ENCODE data around the gene AURKB.
"Not testable (repeated sequence)": the region's sequence is repeated elsewhere in the genome, so short reads cannot be mapped to it uniquely, and the experiment has no call there.

The AURKB gene

DNA sequence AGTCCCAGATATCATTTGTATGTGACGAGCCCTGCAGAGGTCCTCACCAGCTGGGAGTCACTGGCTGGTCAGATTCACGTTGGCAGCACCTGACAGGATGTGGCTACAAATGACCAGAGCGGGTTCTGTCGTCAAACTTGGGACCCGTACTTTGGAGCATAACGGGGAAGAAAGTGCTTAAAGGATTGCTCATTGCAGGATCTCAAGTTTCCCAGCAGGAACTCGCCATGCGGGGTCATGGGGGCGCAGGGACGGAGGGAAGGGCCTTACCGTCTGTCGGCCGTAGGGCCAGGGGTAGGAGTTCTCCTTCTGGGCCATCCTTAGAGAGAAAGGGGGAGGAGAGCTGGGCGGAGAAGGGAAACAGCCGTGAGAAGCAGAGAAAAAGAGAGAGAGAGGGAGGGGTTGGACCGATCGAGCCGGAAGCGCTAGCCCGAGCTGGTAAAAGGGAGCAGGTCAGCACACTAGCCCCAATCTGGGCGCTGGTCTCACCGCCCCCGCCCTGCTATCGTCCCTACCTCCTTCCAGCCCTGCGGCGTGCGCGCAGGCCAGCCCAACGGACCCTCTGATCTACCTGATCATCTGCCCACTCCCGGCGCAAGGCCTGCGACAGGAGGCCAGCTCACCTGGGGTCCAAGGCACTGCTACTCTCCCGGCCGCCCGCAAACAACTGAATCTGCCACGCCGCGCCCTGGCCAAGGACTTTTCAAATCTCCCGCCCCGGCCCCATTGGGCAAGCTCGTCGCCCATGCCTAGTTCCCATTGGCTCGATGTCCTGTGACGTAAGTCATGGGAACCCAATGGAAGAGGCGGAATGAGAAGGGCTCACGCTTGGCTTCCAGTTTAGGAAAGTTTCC is at the start of gene AURKB:
Gene AURKB, minus strand, starts transcription at position 669 of the 854 bp plus-strand sequence. Its CDS starts 351 bp downstream, at position 318.
- DNase-seq = peak; percentile 97

DNA sequence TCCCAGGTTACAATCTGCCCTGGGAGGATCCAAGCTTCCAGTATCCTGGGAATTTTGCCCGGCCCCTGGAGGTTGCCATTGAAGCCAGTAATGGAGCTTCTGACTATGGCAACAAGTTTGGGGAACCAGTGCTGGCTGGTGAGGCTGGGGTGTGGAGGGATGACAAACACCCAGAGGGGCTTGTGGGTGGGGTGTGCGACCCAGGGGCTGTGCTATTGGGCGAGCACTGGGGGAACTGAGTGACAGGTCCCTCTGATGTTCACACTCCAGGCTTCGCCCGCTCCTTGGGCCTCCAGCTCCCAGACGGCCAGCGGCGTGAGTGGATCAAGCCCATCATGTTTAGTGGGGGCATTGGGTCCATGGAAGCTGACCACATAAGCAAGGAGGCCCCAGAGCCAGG is 47.4 kb upstream of the AURKB start:
- no peak for DNase-seq

DNA sequence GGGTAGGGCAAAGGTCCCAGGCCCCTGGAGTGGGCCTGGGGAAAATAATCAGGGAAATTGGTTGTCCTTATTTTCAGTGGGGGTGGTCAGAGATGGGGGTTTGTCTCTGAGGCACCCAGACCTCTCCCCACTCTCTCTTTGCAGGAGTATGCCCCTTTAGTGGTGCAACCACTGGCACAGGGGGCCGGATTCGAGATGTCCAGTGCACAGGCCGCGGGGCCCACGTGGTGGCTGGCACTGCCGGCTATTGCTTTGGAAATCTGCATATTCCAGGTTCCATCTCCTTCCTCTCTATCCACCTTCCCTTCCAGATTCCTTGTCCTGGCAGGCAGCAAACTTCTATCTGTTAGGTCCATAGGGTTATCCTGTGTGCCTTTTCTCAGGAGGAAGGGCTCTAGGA is 46.3 kb upstream of the AURKB start:
- no peak for DNase-seq

DNA sequence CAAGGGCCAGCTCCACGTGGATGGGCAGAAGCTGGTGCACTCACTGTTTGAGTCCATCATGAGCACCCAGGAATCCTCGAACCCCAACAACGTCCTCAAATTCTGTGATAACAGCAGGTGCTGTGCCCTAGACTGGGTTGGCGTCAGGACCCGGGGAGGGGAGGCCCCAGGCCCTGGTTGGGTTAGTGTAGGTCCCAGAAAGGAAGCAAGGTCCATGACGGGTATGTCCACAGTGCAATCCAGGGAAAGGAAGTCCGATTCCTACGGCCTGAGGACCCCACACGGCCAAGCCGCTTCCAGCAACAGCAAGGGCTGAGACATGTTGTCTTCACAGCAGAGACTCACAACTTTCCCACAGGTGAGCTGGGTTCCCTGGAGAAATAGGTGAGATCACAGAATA is 45.9 kb upstream of the AURKB start:
- DNase-seq = no peak

DNA sequence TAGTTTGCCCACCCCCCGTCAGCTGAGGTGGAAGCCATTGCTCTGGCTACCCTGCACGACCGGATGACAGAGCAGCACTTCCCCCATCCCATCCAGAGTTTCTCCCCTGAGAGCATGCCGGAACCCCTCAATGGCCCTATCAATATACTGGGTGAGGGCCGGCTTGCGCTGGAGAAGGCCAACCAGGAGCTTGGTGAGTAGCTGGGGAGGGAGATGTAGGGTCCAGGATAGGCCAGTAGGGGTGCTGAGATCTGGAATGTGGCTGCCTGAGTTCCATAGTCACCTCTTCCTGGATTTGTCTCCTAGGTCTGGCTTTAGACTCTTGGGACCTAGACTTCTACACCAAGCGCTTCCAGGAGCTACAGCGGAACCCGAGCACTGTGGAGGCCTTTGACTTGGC is 45.1 kb upstream of the AURKB start:
- DNase-seq = no peak

DNA sequence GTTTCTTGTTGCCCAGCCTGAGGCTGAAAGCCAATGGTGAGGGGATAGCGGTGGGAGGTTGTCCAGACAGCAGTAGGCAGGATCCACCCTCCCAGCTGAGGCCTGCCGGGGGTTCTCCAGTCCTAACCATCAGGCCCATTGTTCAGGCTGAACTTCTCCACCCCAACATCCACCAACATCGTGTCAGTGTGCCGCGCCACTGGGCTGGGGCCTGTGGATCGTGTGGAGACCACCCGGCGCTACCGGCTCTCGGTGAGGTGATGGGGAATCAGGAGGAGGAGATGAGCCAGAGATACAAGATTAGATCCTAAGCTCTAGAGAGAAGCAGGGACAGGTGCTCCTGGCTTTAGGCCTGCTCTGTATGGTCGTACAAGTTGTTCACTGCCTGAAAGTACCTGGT is 44.5 kb upstream of the AURKB start:
- no peak for DNase-seq

DNA sequence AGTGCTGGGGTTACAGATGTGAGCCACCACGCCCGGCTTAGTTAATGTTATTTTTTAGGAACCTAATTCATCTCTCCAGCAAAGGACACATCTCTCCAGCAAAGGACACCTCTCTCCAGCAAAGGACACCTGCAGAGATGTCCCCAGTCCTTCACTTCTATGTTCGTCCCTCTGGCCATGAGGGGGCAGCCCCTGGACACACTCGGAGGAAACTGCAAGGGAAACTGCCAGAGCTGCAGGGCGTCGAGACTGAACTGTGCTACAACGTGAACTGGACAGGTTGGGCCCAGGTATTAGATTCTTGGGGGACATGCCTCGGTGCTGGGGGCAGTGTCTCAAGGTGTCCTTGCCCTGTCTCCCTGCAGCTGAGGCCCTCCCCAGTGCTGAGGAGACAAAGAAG is 43.4 kb upstream of the AURKB start:
- DNase-seq = no peak

DNA sequence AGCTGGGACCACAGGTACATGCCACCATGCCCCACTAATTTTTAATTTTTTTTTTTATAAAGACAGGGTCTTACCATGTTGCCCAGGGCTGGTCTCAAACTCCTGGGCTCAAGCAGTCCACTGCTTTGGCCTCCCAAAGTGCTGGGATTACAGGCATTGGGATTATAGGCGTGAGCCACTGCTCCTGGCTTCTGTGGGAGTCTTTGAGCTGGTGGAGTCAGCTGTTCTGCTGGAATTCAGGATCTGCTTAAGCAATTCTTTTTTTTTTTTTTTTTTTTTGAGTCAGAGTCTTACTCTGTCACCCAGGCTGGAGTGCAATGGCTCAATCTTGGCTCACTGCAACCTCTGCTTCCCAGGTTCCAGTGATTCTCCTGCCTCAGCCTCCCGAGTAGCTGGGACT is 41.0 kb upstream of the AURKB start:
- not testable (repeated sequence) for DNase-seq

DNA sequence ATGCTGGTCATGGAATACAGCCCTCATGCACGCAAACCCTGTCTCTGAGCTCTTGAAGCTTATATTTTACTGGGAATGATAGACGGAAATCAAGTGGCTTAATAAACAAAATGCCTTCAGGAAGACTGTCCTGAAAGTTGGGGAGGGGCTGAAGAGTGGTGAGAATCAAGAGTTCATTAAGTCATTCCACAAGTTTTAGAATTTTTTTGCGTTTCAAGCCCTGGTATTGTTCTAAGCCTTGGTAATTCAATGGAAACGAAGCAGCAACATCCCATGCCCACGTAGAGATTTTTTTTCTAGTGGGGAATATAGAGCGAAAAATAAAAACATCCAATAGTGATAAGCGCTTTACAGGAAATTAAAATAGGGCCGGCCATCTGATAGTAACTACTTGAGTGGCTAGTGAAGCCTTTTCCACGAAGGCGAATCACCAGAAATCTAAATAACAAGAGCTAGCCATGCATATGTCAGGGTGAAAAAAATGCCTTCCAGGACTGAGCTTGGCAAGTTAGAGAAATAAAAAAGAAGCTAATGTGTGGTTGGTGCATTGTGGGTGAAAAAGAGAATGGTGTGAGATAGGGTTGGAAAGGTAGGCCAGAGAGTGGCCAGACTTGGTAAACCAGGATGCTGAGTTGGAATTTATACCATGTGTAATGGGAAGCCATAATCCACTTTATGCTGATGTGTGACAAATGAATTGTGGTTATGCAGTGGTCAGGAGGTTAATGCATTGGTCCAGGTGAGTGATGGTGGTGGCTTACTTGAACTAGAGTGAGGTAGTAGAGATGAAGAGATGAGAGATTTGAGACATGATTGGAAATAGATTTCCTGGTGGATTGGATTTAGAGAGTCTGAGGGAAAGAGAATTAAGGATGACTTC is 39.5 kb upstream of the AURKB start:
- DNase-seq = no peak

DNA sequence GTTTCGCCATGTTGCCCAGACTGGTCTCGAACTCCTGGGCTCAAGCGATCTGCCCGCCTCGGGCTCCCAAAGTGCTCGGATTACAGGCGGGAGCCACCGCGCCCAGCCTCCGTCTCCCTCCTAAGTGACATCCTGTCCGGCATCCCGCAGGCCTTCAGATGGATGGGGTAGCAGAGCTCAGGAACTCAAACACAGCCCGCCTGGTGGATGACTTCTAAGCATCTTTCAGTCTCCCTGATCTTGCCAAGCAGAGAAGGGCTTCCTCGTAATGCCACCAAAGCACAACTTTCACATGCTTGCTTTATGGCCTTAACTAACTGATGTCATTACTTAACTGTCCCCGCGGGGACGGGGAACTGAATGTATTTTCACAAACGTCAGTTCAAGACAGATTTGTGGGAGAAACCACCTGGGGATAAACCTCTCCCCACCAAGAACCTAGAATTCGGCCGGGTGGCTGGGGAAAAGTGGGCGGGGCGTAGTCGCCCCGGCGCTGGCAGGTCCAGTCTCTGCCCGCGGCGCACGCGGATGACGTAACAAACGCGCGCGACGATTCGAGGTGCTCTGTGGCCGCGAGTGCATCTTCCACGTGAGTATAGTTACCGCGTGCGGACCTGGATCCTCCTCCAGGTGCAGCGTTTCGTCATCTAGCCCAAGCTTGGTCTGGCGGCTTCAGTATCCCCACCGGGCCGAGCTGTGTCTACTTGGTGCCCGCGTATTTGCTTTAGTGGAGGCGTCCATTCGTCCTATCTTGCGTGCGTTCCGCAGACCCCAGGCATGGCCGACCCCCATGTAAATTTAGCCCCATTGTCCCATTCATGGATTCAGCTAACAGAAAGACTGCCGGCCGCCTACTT is 38.6 kb upstream of the AURKB start, which contains the start of gene PFAS:
Gene PFAS, plus strand, starts transcription at position 539 of the 857 bp plus-strand sequence. CDS start 4,649 bp downstream, outside the sequence.
- DNase-seq = peak; percentile 89

DNA sequence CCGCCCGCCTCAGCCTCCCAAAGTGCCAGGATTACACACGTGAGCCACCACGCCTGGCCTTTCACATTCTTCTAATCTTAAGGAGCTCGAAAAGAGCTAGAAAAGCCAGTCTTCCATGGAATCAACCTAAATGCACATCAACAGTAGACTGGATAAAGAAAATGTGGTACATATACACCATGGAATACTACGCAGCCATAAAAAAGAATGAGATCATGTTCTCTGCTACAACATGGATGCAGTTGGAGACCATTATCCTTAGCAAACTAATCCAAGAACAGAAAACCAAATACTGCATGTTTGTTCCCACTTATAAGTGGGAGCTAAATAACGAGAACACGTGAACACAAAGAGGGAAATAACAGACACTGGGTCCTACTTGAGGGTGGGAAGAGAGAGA is 34.4 kb upstream of the AURKB start:
- no peak for DNase-seq

DNA sequence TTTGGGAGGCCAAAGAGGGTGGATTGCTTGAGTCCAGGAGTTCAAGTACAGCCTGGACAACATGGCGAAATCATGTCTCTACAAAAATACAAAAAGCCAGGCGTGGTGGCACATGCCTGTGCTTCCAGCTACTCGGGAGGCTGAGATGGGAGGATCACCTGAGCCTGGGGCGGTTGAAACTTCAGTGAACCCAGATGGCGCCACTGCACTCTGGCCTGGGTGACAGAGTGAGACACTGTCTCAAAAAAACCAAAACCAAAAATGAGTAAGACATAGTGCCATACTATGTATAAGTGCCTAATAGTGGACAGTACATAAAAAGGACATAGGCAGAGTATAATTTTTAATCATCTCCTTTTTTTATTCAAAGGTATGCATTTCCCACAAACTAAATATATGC is 33.5 kb upstream of the AURKB start:
- DNase-seq = no peak

DNA sequence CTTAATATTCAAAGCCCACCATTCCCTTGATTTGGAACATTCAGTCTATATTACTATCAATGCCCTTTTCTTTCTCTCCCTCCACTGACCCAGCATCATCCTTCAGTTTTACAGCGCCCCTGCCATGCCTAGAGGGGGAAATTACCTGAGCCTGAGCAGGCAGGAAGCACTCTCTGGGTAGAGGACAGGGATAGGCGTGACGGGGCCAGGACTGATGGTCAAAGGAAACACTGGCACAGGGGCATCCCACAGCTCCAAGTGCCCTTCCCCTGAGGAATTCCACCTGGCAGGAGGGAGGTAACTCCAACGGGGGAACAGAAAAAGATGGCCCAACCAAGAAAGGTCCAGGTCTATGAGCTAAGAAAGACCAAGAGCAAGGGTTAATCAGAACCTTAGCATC is 27.5 kb upstream of the AURKB start:
- DNase-seq = no peak

DNA sequence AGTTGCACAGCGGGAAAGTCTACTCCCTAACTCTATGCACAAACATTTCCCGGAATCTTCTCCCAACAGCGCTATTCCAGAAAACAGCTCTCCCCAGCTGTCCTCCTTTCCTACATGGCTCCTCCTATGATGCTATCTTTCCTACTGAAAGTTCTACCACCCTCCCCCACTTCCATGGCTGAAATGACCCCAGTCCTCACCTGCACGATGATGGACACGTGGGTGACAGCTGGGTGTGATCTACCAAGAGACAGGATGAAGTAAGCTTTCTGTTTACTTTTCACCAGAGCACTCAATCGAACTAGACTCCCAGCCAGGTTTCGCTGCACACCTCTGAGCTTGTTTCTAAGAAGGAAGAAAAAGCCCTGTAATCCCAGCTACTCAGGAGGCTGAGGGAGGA is 26.8 kb upstream of the AURKB start:
- DNase-seq = no peak

DNA sequence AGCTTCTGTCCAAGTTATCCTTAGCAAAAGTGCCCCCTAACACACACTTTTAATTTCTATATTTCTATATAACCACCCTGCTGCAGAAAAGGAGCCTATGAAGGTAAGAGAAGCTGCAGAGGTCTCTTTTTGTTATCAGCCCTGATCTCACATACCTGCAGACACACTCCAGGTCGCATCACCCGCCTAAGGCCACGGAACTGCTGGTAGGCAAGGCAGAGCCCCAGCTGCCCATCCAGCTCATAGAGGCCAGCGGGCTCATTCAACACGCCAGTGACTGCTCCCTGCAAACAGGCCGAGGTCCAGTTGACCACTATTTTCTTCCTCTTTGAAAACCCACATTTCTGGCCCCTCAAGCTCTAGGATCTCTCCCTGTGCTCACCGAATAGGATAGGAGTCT is 25.3 kb upstream of the AURKB start:
- DNase-seq = no peak

DNA sequence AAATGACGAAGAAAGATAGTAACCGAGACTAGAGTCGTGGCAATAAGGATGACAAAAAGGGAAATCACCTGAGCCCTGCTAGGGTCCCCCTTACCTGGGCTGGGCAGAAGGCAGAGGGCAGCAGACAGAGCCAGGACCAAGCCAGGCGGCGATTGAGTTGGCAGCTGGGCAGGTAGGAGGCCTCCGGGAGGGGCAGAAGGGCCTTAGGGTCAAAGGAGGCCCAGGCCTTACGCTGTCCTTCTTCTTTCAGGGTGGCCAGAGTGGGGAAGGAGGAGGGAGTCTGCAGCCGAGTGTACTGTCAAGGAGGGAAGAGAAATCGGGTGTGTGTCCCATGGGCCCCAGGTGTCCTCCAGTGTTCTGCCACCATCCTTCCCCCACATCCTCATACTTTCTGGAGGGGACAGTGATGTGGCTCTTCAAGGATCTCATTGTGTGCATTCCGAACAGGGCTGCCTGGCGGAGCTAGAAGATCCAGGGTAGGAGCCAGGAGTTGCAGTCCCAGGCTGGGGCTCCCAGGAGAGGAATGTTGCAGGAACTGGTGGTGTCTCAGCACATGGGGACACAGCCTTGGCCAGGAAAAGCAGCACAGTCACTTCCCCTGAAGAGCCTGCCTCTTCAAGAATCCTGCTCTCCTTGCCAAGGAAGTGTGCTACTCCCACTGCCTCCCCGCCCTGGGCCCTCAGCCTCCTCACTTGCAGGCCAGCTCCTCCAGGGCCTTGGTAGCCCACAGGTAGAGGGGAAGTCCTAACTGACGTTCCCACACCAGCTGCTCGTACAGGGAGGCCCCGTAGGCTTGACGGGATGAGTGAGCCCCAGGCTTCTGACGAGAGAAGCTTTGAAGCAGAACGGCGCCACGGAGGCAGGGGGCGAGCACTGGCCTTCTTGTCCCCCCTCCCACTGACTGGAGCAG is 24.2 kb upstream of the AURKB start:
- no peak for DNase-seq

DNA sequence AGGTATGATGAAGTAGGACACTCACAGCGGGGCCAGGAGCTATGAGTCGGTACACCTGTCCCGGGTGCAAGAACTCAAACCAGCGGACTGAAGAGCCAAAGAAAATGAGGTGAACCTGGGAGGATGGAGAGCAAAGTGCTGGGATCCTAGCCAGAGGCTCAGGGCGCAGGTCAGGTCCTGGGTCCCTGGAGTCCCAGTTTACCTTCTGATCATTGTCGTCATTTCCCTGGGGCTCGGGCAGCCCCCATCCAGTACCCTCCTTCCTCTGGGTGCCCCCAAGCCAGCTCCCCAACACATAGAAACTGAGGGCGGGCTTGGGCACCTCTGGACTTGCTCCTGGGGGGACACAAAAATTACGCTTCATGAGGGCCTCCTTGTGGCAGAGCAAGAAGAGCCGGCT is 21.3 kb upstream of the AURKB start:
- DNase-seq = no peak

DNA sequence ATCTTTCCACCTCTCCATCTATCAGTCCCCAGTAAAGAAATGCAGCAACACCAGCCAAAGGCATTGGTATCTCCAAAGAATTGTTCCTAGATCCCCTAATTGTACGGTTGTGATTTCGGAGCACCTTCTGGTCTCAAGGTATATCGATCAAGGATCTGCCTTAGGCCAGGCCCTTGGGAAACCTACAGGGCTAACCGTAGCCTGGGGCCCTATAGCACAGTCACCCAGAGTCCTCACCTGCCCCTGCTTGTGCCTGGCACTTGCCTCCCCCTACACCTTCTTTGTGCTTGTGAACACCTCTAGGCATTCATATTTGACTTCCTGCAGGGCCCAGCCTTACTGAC is 16.8 kb upstream of the AURKB start:
- no peak for DNase-seq

DNA sequence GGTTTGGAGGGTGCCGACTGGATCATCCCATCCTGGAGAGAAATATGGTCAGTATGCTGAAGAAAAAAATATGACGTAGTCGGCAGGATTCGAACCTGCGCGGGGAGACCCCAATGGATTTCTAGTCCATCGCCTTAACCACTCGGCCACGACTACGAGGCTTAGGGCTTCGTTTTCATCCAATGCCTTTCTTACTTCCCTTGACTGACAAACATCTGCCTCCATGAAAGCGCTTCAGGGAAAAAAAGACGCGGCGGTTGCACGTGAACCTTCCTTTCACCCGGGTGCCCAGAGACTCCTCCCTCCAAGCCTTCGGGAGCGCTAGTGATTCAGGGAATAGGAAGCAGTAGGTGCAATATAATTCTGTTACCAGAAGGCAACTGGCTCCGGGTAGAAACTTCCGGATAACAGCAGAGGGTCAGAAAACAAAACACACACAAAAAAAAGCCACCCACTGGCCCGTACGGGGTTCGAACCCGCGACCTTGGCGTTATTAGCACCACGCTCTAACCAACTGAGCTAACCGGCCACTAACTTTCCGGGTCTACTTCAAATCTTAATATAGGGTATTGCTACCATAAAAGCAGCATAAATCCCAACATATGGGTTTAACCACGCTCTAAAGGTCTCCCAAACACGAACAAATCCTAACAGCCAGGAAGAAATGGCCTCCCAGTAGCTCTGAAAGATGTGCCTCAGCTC is 16.3 kb upstream of the AURKB start:
- peak; percentile 94 for DNase-seq

DNA sequence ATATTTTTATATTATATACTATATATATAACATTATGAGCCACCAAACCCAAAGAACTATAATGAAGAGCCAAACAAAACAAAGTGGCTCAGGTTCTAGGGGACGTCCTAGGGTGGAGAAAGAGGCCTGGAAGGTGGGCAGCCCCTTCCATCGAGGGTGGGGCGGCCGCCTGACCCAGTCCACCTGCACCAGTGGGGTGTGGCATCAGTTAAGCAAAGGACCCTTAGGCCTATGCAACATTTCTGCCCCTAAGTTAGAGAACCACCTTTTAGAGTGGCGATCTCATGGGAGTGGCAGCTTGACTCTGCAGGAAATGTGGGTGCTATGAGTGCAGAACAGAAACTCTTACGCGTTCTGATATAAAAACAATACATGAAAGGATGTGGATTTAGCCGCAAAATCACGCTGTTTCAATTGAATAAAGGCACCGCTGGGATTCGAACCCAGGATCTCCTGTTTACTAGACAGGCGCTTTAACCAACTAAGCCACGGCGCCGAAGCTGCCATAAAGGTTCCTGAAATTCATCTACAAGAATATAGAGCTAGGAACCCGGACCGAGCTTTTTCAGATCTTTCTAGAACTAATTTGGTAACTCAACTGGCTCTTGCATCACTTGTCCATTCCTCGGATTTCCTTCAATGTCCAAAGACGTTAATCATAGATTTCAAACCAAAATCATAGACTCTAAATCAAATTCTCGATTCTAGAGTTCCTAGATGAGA is 15.6 kb upstream of the AURKB start:
- DNase-seq = peak; percentile 88

All from fibroblast of skin of right quadriceps (primary cell).